ENCODE results near the gene ANKRD33B.

The ANKRD33B gene

GRCh38 chr5:10681731-10682679 is 118.1 kb downstream of the ANKRD33B start:
- intact Hi-C loops (cut with DNase I) = no loop called here
- peak in 1 of 10 donors; percentile 78 for DNase-seq

- peak in 1 of 10 donors; percentile 54 for DNase-seq
- intact Hi-C loops (cut with DNase I) = no loop called here
Measured at GRCh38 chr5:10682801-10683525, 119.1 kb downstream of the ANKRD33B start.

- intact Hi-C loops (cut with DNase I) = no loop called here
- peak in 1 of 10 donors; percentile 67 for DNase-seq
Measured at GRCh38 chr5:10684303-10685086, 120.6 kb downstream of the ANKRD33B start.

GRCh38 chr5:10685115-10685521 is 121.2 kb downstream of the ANKRD33B start:
- intact Hi-C loops (cut with DNase I) = no loop called here
- no peak for DNase-seq

GRCh38 chr5:10686890-10687289 is 123.0 kb downstream of the ANKRD33B start:
- no peak for DNase-seq
- intact Hi-C loops (cut with DNase I) = no loop called here

GRCh38 chr5:10688651-10689171 is 124.8 kb downstream of the ANKRD33B start:
- peak in 1 of 10 donors; percentile 68 for DNase-seq
- intact Hi-C loops (cut with DNase I) = no loop called here

- DNase-seq = peak in 1 of 10 donors; percentile 81
- intact Hi-C loops (cut with DNase I) = loop anchor here (10.0 kb wide), 1 partner anchor 495 kb away; no protein-coding TSS in a partner anchor
Measured at GRCh38 chr5:10689391-10690081, 125.7 kb downstream of the ANKRD33B start.

- intact Hi-C loops (cut with DNase I) = loop anchor here (10.0 kb wide), 1 partner anchor 494 kb away; no protein-coding TSS in a partner anchor
- no peak for DNase-seq
Measured at GRCh38 chr5:10690460-10691440, 126.9 kb downstream of the ANKRD33B start.

- no peak for DNase-seq
- intact Hi-C loops (cut with DNase I) = loop anchor here (10.0 kb wide), 1 partner anchor 493 kb away; no protein-coding TSS in a partner anchor
Measured at GRCh38 chr5:10691826-10692785, 128.2 kb downstream of the ANKRD33B start.

- intact Hi-C loops (cut with DNase I) = loop anchor here (5.0 to 10.0 kb wide), 2 partner anchors 490 to 1327 kb away; no protein-coding TSS in a partner anchor
- peak; percentile 67 to 96 (median 78) for DNase-seq
Measured at GRCh38 chr5:10695055-10695649, 131.3 kb downstream of the ANKRD33B start.

GRCh38 chr5:10695759-10696543 is 132.1 kb downstream of the ANKRD33B start:
- intact Hi-C loops (cut with DNase I) = loop anchor here (5.0 to 10.0 kb wide), 2 partner anchors 489 to 1326 kb away; no protein-coding TSS in a partner anchor

GRCh38 chr5:10699281-10699874 is 135.5 kb downstream of the ANKRD33B start:
- DNase-seq = no peak
- intact Hi-C loops (cut with DNase I) = loop anchor here (5.0 to 10.0 kb wide), 2 partner anchors 485 to 1323 kb away; no protein-coding TSS in a partner anchor

More at GRCh38 chr5:10695759-10696543, 132.1 kb downstream of the ANKRD33B start:
- no peak for DNase-seq

GRCh38 chr5:10699987-10700386 is 136.1 kb downstream of the ANKRD33B start:
- DNase-seq = no peak
- intact Hi-C loops (cut with DNase I) = loop anchor here (5.0 to 10.0 kb wide), 4 partner anchors 65 to 1322 kb away; partner anchors contain the start of gene DAP

- intact Hi-C loops (cut with DNase I) = loop anchor here (10.0 kb wide), 2 partner anchors 64 to 154 kb away; partner anchors contain the start of gene DAP
- DNase-seq = no peak
Measured at GRCh38 chr5:10700516-10700915, 136.6 kb downstream of the ANKRD33B start.

- DNase-seq = peak in 3 of 10 donors; percentile 20 to 51 (median 38)
Measured at GRCh38 chr5:10701567-10702039, 137.7 kb downstream of the ANKRD33B start.

More at GRCh38 chr5:10701567-10702039, 137.7 kb downstream of the ANKRD33B start:
- intact Hi-C loops (cut with DNase I) = loop anchor here (10.0 kb wide), 2 partner anchors 63 to 153 kb away; partner anchors contain the start of gene DAP
